Neuronal stem cell (in vitro differentiated cells): ENCODE data around the gene NFILZ.

Experiments
- DNase-seq: peaks from one replicate; pipeline ENCODE4 v3.0.0-alpha.2; 2013; ENCODE audit warnings: low spot score
- H2AFZ ChIP-seq: one replicate; pipeline ENCODE4 v1.6.1; 2013; ENCODE audit warnings: mild to moderate bottlenecking, low read length, inconsistent platforms
- H2AK5ac ChIP-seq: 2 replicates; pipeline ENCODE4 v1.6.1; 2013; ENCODE audit warnings: low read depth, mild to moderate bottlenecking, inconsistent platforms, low read length, moderate library complexity, mixed read lengths
- H2BK120ac ChIP-seq: 2 replicates; pipeline ENCODE4 v1.6.1; 2013; ENCODE audit warnings: low read depth, mild to moderate bottlenecking, inconsistent platforms, low read length, moderate library complexity, mixed read lengths
- H2BK12ac ChIP-seq: one replicate; pipeline ENCODE4 v1.6.1; 2013; ENCODE audit warnings: low read length, inconsistent platforms
- H2BK15ac ChIP-seq: 2 replicates; pipeline ENCODE4 v1.6.1; 2013; ENCODE audit warnings: mild to moderate bottlenecking, low read length, inconsistent platforms, mixed read lengths
- H2BK5ac ChIP-seq: one replicate; pipeline ENCODE4 v1.6.1; 2013; ENCODE audit warnings: inconsistent platforms, mild to moderate bottlenecking, low read length, moderate library complexity
- H3K14ac ChIP-seq: one replicate; pipeline ENCODE4 v1.6.1; 2013; ENCODE audit warnings: low read length, inconsistent platforms
- H3K18ac ChIP-seq: 2 replicates; pipeline ENCODE4 v1.6.1; 2013; ENCODE audit warnings: low read length, inconsistent platforms
- H3K23ac ChIP-seq: 2 replicates; pipeline ENCODE4 v1.6.1; 2013; ENCODE audit warnings: low read depth, mild to moderate bottlenecking, mixed read lengths, low read length, inconsistent platforms; ENCODE audit not compliant: poor library complexity
- H3K27ac ChIP-seq: replicated peaks from 3 replicates; pipeline ENCODE4 v1.5.1; 2013; ENCODE audit warnings: low read length, inconsistent platforms
- H3K27me3 ChIP-seq, 3 experiments: 2 replicates each; pipeline ENCODE4 v1.6.1; 2013; ENCODE audit warnings: low read length in 3 of 3, mild to moderate bottlenecking in 2 of 3, inconsistent platforms in 1 of 3, low read depth in 1 of 3, mixed read lengths in 1 of 3, moderate library complexity in 1 of 3; ENCODE audit not compliant: control insufficient read depth in 3 of 3, insufficient read depth in 3 of 3
- H3K36me3 ChIP-seq, 2 donors: replicated peaks in 1 of 2; 2 replicates each; pipeline ENCODE4 v1.6.1; 2013; ENCODE audit warnings: low read length in 2 of 2; ENCODE audit not compliant: control insufficient read depth in 2 of 2, insufficient read depth in 2 of 2
- H3K4ac ChIP-seq: 2 replicates; pipeline ENCODE4 v1.6.1; 2013; ENCODE audit warnings: inconsistent platforms, mild to moderate bottlenecking, low read length, moderate library complexity
- H3K4me1 ChIP-seq, 2 donors: 1 replicate in 1 of 2; 2 replicates in 1 of 2; pipeline ENCODE4 v1.6.1; 2013; ENCODE audit warnings: low read length in 2 of 2, low read depth in 1 of 2; ENCODE audit not compliant: control insufficient read depth in 2 of 2, insufficient read depth in 1 of 2
- H3K4me2 ChIP-seq: one replicate; pipeline ENCODE4 v1.6.1; 2013; ENCODE audit warnings: mild to moderate bottlenecking, low read length, inconsistent platforms; ENCODE audit not compliant: insufficient read depth, poor library complexity, severe bottlenecking
- H3K4me3 ChIP-seq, 2 donors: 2 replicates each; pipeline ENCODE4 v1.5.1; 2013; ENCODE audit warnings: low read length in 2 of 2, mild to moderate bottlenecking in 2 of 2, inconsistent platforms in 1 of 2, moderate library complexity in 1 of 2
- H3K79me1 ChIP-seq: one replicate; pipeline ENCODE4 v1.6.1; 2013; ENCODE audit warnings: low read depth, mild to moderate bottlenecking, inconsistent platforms, low read length, moderate library complexity
- H3K9ac ChIP-seq: one replicate; pipeline ENCODE4 v1.6.1; 2013; ENCODE audit warnings: mild to moderate bottlenecking, low read depth, low read length, inconsistent platforms; ENCODE audit not compliant: poor library complexity
- H3K9me3 ChIP-seq, 2 donors: replicated peaks in 1 of 2; 2 replicates each; pipeline versions ENCODE3 to v1.6.1; 2013; ENCODE audit warnings: low read length in 2 of 2, mild to moderate bottlenecking in 2 of 2, inconsistent platforms in 1 of 2, low read depth in 1 of 2, mixed read lengths in 1 of 2, moderate library complexity in 1 of 2; ENCODE audit not compliant: control insufficient read depth in 2 of 2, insufficient read depth in 1 of 2
- H4K8ac ChIP-seq: one replicate; pipeline ENCODE4 v1.6.1; 2013; ENCODE audit warnings: low read depth, mild to moderate bottlenecking, inconsistent platforms, low read length, moderate library complexity
- H4K91ac ChIP-seq: one replicate; pipeline ENCODE4 v1.6.1; 2013; ENCODE audit warnings: low read length, low read depth, mild to moderate bottlenecking, inconsistent platforms; ENCODE audit not compliant: poor library complexity
- WGBS, 2 donors: extraction: QIAGEN DNeasy Blood & Tissue Kit; methylation state at CpG; one replicate each; pipeline ENCODE4 v1.1.7; 2013; ENCODE audit warnings: missing lambda C conversion rate in 2 of 2, mixed read lengths in 1 of 2; ENCODE audit not compliant: insufficient read length in 2 of 2, insufficient replicate concordance in 1 of 2; ENCODE audit errors: extremely low coverage in 2 of 2; 5-methylcytosine and 5-hydroxymethylcytosine counted together

Gene NFILZ

DNA sequence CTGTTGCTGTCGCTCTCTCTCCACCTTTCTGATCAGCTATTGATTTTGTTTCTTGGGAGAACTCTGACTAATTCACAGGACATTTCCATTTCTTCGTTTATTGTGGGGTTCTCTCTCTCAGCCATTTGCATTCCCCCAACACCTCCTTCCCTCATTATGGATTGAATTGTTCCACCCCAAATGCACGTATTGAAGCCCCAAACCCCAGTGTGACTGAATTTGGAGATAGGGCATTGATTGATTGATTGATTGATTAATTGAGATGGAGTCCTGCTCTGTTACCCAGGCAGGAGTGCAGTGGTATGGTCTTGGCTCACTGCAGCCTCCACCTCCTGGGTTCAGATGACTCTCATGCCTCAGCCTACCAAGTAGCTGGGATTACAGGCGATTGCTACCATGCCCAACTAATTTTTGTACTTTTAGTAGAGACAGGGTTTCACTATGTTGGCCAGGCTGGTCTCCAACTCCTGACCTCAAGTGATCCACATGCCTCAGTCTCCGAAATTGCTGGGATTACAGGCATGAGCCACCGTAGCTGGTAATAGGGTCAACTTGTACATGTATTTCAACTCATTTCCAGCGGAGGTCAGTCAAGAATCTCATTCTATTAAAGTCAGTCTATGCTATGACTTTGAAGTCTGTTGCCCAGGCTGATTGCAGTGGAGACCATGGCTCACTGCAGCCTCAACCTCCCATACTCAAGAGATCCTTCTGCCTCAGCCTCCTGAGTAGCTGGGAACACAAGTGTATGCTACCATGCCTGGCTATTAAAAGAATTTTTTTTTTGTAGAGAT, 13.6 kb downstream of the NFILZ start:
- H2BK15ac ChIP-seq = no peak overlapping the region
- H2AFZ ChIP-seq = no peak overlapping the region
- no peak overlapping the region for H2AK5ac ChIP-seq
- no peak overlapping the region for H3K9ac ChIP-seq
- WGBS, 2 donors = no CpG with 5 or more reads among the region's 7 CpGs
- H3K36me3 ChIP-seq = peaks cover 0 to 2% of the 10 kb centered on the region in 2 donors
- no peak overlapping the region for H3K14ac ChIP-seq
- no peak overlapping the region for H3K18ac ChIP-seq
- no peak overlapping the region for H3K27ac ChIP-seq
- no peak for DNase-seq
- peaks cover 0 to 3% of the 10 kb centered on the region in 2 donors for H3K9me3 ChIP-seq
- no peaks in the 10 kb centered on the region for H3K4me1 ChIP-seq
- no peak overlapping the region for H2BK12ac ChIP-seq
- no peak overlapping the region for H3K4me2 ChIP-seq
- no peak overlapping the region for H3K4ac ChIP-seq
- H4K91ac ChIP-seq = no peak overlapping the region
- no peak overlapping the region for H2BK5ac ChIP-seq
- no peak overlapping the region for H4K8ac ChIP-seq
- H3K23ac ChIP-seq = no peak overlapping the region
- H3K27me3 ChIP-seq = peaks cover 0 to 2% (median 0%) of the 10 kb centered on the region in 3 experiments
- H3K4me3 ChIP-seq = no peak overlapping the region
- no peak overlapping the region for H2BK120ac ChIP-seq
- no peaks in the 10 kb centered on the region for H3K79me1 ChIP-seq

DNA sequence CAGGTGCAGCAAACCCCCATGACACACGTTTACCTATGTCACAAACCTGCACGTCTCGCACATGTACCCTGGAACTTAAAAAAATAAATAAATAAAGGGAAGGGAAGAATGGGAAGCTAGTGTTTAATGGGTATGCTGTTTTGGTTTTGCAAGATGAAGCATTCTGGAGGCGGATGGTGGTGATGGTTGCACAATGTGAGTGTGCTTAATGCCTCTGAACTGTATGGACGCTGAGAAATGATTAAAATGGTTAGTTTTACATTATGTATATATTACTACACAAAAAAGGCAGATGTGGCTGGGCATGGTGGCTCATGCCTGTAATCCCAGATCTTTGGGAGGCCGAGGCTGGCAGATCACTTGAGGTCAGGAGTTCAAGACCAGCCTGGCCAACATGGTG, 17.8 kb downstream of the NFILZ start:
- Histone ChIP-seq H2AFZ (no peak overlapping the region), H2BK15ac (no peak overlapping the region), H3K14ac (no peak overlapping the region), H3K9ac (no peak overlapping the region), H3K27ac (no peak overlapping the region), H2AK5ac (no peak overlapping the region), H3K4me1 (no peaks in the 10 kb centered on the region), H2BK5ac (no peak overlapping the region), H4K91ac (no peak overlapping the region), H3K9me3 (no peaks in the 10 kb centered on the region), H3K36me3 (no peaks in the 10 kb centered on the region), H3K4me3 (no peak overlapping the region), H3K79me1 (no peaks in the 10 kb centered on the region), H3K4me2 (no peak overlapping the region), H3K4ac (no peak overlapping the region), H3K18ac (no peak overlapping the region), H3K23ac (no peak overlapping the region), H2BK12ac (no peak overlapping the region), H2BK120ac (no peak overlapping the region), H3K27me3 (peaks cover 0 to 2% (median 0%) of the 10 kb centered on the region in 3 experiments), H4K8ac (no peak overlapping the region)
- no peak for DNase-seq
- no CpG with 5 or more reads among the region's 6 CpGs for WGBS, 2 donors

DNA sequence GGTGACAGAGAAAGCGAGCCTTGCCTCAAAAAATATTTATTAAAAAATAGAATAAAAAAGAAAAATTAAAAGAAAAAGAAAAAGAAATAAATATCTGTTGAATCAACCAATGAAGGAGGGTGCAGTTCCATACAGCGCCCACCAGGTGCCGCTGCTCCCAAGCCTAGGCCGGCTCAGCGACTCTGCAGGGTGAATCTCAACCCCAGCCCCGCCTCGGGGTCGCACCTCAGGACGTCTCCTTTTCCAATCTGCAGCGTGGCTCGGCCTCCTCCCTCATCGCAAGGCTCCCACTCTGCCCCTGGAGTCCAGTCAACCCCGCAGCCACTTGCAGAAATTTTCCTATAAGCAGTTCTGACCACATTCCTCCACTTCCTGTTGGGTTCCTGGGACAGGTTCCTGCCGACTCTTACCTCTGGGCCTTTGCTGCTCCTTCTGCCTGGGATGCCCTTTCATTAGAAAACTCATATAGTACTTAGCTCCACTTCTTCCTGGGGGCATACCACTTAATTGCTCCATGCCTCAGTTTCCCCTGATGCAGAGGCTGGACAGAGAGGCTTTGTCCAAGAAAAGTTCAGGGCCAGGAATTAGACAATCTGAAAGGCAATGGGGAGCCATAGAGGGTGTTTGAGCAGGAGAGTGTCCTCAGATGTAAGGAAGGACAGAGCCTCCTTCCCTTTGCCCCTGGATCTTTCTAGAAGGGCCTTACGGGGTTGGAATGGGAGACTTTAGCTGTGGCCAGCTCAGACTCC, 24.3 kb downstream of the NFILZ start:
- no peak overlapping the region for H3K27ac ChIP-seq

DNA sequence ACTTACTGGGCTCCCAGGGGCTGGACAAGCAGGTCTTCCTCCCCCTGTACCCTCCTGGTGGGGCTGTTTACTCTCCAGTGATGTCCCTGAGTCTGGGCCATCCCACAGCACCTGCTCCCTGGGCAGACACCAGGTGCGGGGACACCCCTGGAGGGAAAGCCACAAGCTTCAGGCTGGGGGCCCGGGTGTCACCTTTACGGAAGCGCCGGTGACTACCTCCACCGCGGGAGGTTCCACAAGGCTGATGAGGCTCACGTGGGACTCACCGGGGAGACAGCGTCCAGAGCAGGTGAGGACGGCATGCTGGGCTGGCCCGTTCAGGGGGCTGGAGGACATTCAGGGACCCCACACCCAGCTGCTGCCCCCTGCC, 24.9 kb downstream of the NFILZ start:
- Histone ChIP-seq H3K27ac (no peak overlapping the region), H4K91ac (no peak overlapping the region), H2BK120ac (no peak overlapping the region), H3K27me3 (peaks cover 0 to 14% (median 0%) of the 10 kb centered on the region in 3 experiments), H3K9ac (no peak overlapping the region), H3K9me3 (peaks cover 0 to 1% of the 10 kb centered on the region in 2 donors), H3K18ac (peak overlapping the region; percentile 11), H3K4ac (no peak overlapping the region), H3K4me1 (no peaks in the 10 kb centered on the region), H3K79me1 (peaks cover 1% of the 10 kb centered on the region), H2BK12ac (peak overlapping the region; percentile 14), H3K23ac (no peak overlapping the region), H3K36me3 (no peaks in the 10 kb centered on the region), H2AFZ (no peak overlapping the region), H3K4me3 (no peak overlapping the region), H2AK5ac (peak overlapping the region; percentile 12), H2BK15ac (no peak overlapping the region), H2BK5ac (no peak overlapping the region), H3K14ac (no peak overlapping the region), H3K4me2 (no peak overlapping the region), H4K8ac (no peak overlapping the region)
- DNase-seq = no peak
- WGBS, 2 donors = no CpG with 5 or more reads among the region's 12 CpGs

More for the DNA sequence above, 24.3 kb downstream of the NFILZ start:
- Histone ChIP-seq H4K8ac (no peak overlapping the region), H3K36me3 (no peaks in the 10 kb centered on the region), H3K79me1 (peaks cover 1% of the 10 kb centered on the region), H2BK5ac (no peak overlapping the region), H4K91ac (no peak overlapping the region), H3K23ac (no peak overlapping the region), H2BK12ac (peak overlapping the region; percentile 14), H3K27me3 (peaks cover 0 to 8% (median 0%) of the 10 kb centered on the region in 3 experiments), H2AK5ac (peak overlapping the region; percentile 12), H3K4ac (no peak overlapping the region), H3K18ac (peak overlapping the region; percentile 11), H3K14ac (no peak overlapping the region), H3K4me1 (no peaks in the 10 kb centered on the region), H3K9ac (no peak overlapping the region), H3K4me3 (no peak overlapping the region), H3K4me2 (peak overlapping the region; percentile 19), H2AFZ (peak overlapping the region; percentile 88), H2BK15ac (no peak overlapping the region), H2BK120ac (no peak overlapping the region), H3K9me3 (peaks cover 0 to 1% of the 10 kb centered on the region in 2 donors)
- WGBS, 2 donors = no CpG with 5 or more reads among the region's 15 CpGs
- peak; percentile 65 for DNase-seq
